Measurements from ENCODE around the gene HTR3E. TPM values are rescaled to one million over a fixed set of nuclear protein-coding genes. Genes with fewer than 3 reads are reported as not detected.
"Not testable (repeated sequence)": the region's sequence is repeated elsewhere in the genome, so short reads cannot be mapped to it uniquely, and the experiment has no call there.

The HTR3E gene
- total RNA-seq, 4 donors from 2014 or later: not detected

GRCh38 chr3:184062637-184063036, 34.2 kb upstream of the HTR3E start:
- no peaks in the 10 kb centered on the region for H3K9me3 ChIP-seq
- no peak overlapping the region for H3K27ac ChIP-seq
- H3K4me3 ChIP-seq: no peak overlapping the region
- H3K4me1 ChIP-seq: no peaks in the 10 kb centered on the region
- no peak for DNase-seq
- intact Hi-C loops (cut with DNase I; ENCODE audit: low total_unique reads): no loop called here
- TF ChIP-seq CTCF (IDR thresholded peaks at IDR 0.05) (no peak), POLR2A (IDR thresholded peaks at IDR 0.05) (no peak)
- H3K27me3 ChIP-seq: no peaks in the 10 kb centered on the region
- no peaks in the 10 kb centered on the region for H3K36me3 ChIP-seq

DNA sequence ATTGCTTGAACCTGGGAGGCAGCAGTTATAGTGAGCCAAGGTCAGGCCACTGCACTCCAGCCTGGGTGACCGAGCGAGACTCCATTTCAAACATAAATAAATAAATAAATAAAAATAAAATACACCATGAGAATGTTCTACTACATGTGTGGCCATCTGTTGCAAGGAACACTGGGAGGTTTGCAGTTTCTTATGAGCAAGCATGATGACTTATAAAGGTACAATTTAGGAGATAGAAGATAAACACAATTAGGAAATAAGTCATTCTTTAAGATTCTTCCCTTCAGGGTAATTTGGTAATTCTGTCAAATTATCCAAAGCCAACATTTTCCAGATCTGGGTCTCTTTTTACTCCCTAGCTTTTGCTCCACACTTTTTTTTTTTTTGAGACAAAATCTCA, 30.7 kb upstream of the HTR3E start:
- Histone ChIP-seq H3K36me3 (no peaks in the 10 kb centered on the region), H3K4me3 (no peak overlapping the region), H3K9me3 (no peaks in the 10 kb centered on the region), H3K4me1 (no peaks in the 10 kb centered on the region), H3K27ac (no peak overlapping the region), H3K27me3 (no peaks in the 10 kb centered on the region)
- TF ChIP-seq CTCF (IDR thresholded peaks at IDR 0.05) (no peak), POLR2A (IDR thresholded peaks at IDR 0.05) (no peak)
- DNase-seq: no peak
- intact Hi-C loops (cut with DNase I; ENCODE audit: low total_unique reads): no loop called here

DNA sequence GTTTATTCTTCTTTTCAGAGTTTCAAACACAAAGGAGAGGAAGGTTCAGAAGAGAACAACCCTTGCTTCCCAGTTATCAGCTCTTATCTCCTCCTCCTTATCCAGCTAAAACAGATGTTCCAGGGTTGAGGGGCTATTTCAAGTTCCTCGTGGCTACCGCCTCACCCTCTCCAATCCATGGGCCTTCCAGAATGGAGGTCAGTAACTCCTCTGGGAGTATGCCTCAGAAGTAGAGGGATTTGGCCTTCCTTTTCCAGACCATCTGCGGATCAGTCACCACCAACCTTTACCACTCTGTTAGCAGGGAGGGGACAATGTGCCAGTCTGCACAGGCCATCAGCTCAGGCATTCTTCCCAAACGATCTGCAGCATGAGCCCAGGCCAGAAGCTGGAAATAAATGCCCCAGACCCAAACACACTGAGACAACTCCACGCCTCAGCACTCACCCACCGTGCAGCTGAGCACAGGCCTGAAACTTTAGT, 29.2 kb upstream of the HTR3E start:
- intact Hi-C loops (cut with DNase I; ENCODE audit: low total_unique reads): no loop called here
- DNase-seq: no peak

GRCh38 chr3:184068344-184068743, 28.5 kb upstream of the HTR3E start:
- no peak for DNase-seq
- TF ChIP-seq POLR2A (IDR thresholded peaks at IDR 0.05) (no peak), CTCF (IDR thresholded peaks at IDR 0.05) (no peak)

More for the DNA sequence above, 29.2 kb upstream of the HTR3E start:
- Histone ChIP-seq H3K27me3 (no peaks in the 10 kb centered on the region), H3K27ac (no peak overlapping the region), H3K4me3 (no peak overlapping the region), H3K9me3 (no peaks in the 10 kb centered on the region), H3K4me1 (no peaks in the 10 kb centered on the region), H3K36me3 (no peaks in the 10 kb centered on the region)
- TF ChIP-seq CTCF (IDR thresholded peaks at IDR 0.05): no peak
- TF ChIP-seq POLR2A (IDR thresholded peaks at IDR 0.05): no peak

DNA sequence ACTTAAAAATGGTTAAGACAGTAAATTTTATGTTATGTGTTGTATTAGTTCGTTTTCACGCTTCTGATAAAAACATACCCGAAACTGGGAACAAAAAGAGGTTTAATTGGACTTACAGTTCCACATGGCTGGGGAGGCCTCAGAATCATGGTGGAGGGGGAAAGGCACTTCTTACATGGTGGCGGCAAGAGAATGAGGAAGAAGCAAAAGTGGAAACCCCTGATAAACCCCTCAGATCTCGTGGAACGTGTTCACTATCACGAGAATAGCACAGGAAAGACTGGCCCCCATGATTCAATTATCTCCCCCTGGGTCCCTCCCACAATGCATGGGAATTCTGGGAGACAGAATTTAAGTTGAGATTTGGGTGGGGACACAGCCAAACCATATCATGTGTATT, 25.7 kb upstream of the HTR3E start:
- H3K9me3 ChIP-seq; H3K4me1 ChIP-seq; H3K27ac ChIP-seq; intact Hi-C loops (cut with DNase I; ENCODE audit: low total_unique reads); H3K27me3 ChIP-seq; H3K4me3 ChIP-seq; H3K36me3 ChIP-seq; DNase-seq: not testable (repeated sequence)

More at GRCh38 chr3:184068344-184068743, 28.5 kb upstream of the HTR3E start:
- no peak overlapping the region for H3K4me3 ChIP-seq
- H3K36me3 ChIP-seq: no peaks in the 10 kb centered on the region
- H3K4me1 ChIP-seq: no peaks in the 10 kb centered on the region
- H3K27ac ChIP-seq: no peak overlapping the region
- no peaks in the 10 kb centered on the region for H3K9me3 ChIP-seq
- intact Hi-C loops (cut with DNase I; ENCODE audit: low total_unique reads): no loop called here
- H3K27me3 ChIP-seq: no peaks in the 10 kb centered on the region

GRCh38 chr3:184073621-184074020, 23.2 kb upstream of the HTR3E start:
- no peaks in the 10 kb centered on the region for H3K27me3 ChIP-seq
- no peak for DNase-seq
- TF ChIP-seq CTCF (IDR thresholded peaks at IDR 0.05) (no peak), POLR2A (IDR thresholded peaks at IDR 0.05) (no peak)
- H3K27ac ChIP-seq: no peak overlapping the region
- H3K9me3 ChIP-seq: no peaks in the 10 kb centered on the region
- intact Hi-C loops (cut with DNase I; ENCODE audit: low total_unique reads): no loop called here
- no peaks in the 10 kb centered on the region for H3K36me3 ChIP-seq
- H3K4me3 ChIP-seq: no peak overlapping the region
- no peaks in the 10 kb centered on the region for H3K4me1 ChIP-seq
